Keratinocyte (primary cell): Measurements from ENCODE around the gene YEATS4. TPM values are rescaled to one million over a fixed set of nuclear protein-coding genes. Genes with fewer than 3 reads are reported as not detected.

Source experiments
- DNase-seq: peaks from one replicate; pipeline ENCODE4 v3.0.0-alpha.2; 2011; ENCODE audit warnings: low read depth, missing footprints, low spot score
- FAIRE-seq: peaks from 2 replicates; lab custom pipeline; 2011; peaks lifted over from hg19 to GRCh38; lab: Jason Lieb, UNC
- H2AFZ ChIP-seq: 2 replicates; pipeline ENCODE4 v1.6.0; 2012; ENCODE audit warnings: low read length, control low read depth, inconsistent platforms; ENCODE audit not compliant: control insufficient read depth
- H3K27ac ChIP-seq: 2 replicates; pipeline ENCODE4 v1.5.1; 2011; ENCODE audit warnings: low read length; ENCODE audit not compliant: control insufficient read depth, insufficient read depth
- H3K27me3 ChIP-seq: 3 replicates; pipeline ENCODE4 v1.6.0; 2011; ENCODE audit warnings: low read length; ENCODE audit not compliant: control insufficient read depth, insufficient read depth; ENCODE audit errors: extremely low read depth
- H3K36me3 ChIP-seq, 2 experiments: 2 replicates in 1 of 2; 3 replicates in 1 of 2; pipeline ENCODE4 v1.5.1; 2011; ENCODE audit warnings: low read length in 2 of 2, mild to moderate bottlenecking in 1 of 2; ENCODE audit not compliant: control insufficient read depth in 2 of 2, insufficient read depth in 2 of 2; ENCODE audit errors: extremely low read depth in 1 of 2
- H3K4me1 ChIP-seq: 3 replicates; pipeline ENCODE4 v1.5.1; 2011; ENCODE audit warnings: low read length; ENCODE audit not compliant: control insufficient read depth, insufficient read depth; ENCODE audit errors: extremely low read depth
- H3K4me2 ChIP-seq: 3 replicates; pipeline ENCODE4 v1.6.0; 2011; ENCODE audit warnings: low read depth, low read length; ENCODE audit not compliant: control insufficient read depth, insufficient read depth; ENCODE audit errors: extremely low read depth
- H3K4me3 ChIP-seq, 3 experiments: fragments of 200-600 bp in 1 of 3; sonication (generic) in 1 of 3; 2 replicates in 2 of 3; 3 replicates in 1 of 3; pipeline ENCODE4 v1.5.1; 2011 to 2016; ENCODE audit warnings: low read length in 3 of 3, mild to moderate bottlenecking in 3 of 3, control low read depth in 2 of 3, inconsistent platforms in 1 of 3, low read depth in 1 of 3, mixed read lengths in 1 of 3, mixed run types in 1 of 3, moderate library complexity in 1 of 3; ENCODE audit not compliant: control insufficient read depth in 2 of 3, insufficient read depth in 2 of 3; ENCODE audit errors: extremely low read depth in 1 of 3
- H3K79me2 ChIP-seq: 2 replicates; pipeline ENCODE4 v1.6.0; 2012; ENCODE audit warnings: low read length; ENCODE audit not compliant: control insufficient read depth, insufficient read depth
- H3K9ac ChIP-seq: 3 replicates; pipeline ENCODE4 v1.6.0; 2011; ENCODE audit warnings: low read length; ENCODE audit not compliant: control insufficient read depth, insufficient read depth; ENCODE audit errors: extremely low read depth
- H3K9me1 ChIP-seq: 3 replicates; pipeline ENCODE4 v1.6.0; 2011; ENCODE audit warnings: low read length; ENCODE audit not compliant: control insufficient read depth, insufficient read depth; ENCODE audit errors: extremely low read depth
- H3K9me3 ChIP-seq: 2 replicates; pipeline ENCODE4 v1.5.1; 2012; ENCODE audit warnings: low read depth, low read length; ENCODE audit not compliant: control insufficient read depth
- H4K20me1 ChIP-seq: 3 replicates; pipeline ENCODE4 v1.6.0; 2011; ENCODE audit warnings: low read length; ENCODE audit not compliant: control insufficient read depth, insufficient read depth; ENCODE audit errors: extremely low read depth
- CTCF ChIP-seq, 3 experiments: IDR thresholded peaks in 1 of 3; conservative IDR thresholded peaks in 1 of 3; optimal IDR thresholded peaks in 1 of 3; 2 replicates in 2 of 3; 3 replicates in 1 of 3; pipeline versions ENCODE3 to v1.5.1; 2011; ENCODE audit warnings: low read length in 3 of 3, mild to moderate bottlenecking in 3 of 3, moderate library complexity in 2 of 3, control low read depth in 1 of 3, inconsistent platforms in 1 of 3; ENCODE audit not compliant: insufficient read depth in 2 of 3; ENCODE audit errors: extremely low read depth in 1 of 3
- EZH2 ChIP-seq: IDR thresholded peaks from one replicate; pipeline ENCODE4 v1.6.1; 2012; ENCODE audit warnings: inconsistent platforms, mild to moderate bottlenecking, low read length, moderate library complexity
- dilution Hi-C: fragments of 300-500 bp; cut with MboI; formaldehyde crosslinking; loops from one replicate; pipeline ENCODE4 v1.7.0; 2020; ENCODE audit warnings: low sequenced_read_pairs; ENCODE audit not compliant: extremely low pct_ligation_motif_present
- polyA plus RNA-seq, 5 experiments: library from polyadenylated mRNA; depleted of rRNA in 3 of 5; stranded (reverse) in 3 of 5; stranded (forward) in 1 of 5; unstranded in 1 of 5; fragments of >200 nt; gene quantifications; 1 replicate in 1 of 5; 2 replicates in 3 of 5; 3 replicates in 1 of 5; pipeline versions ENCODE4 v1.2.1 to v1.2.3, GENCODE V29; 2011 to 2012; ENCODE audit warnings: missing spikeins in 2 of 5, low read depth in 1 of 5, low replicate concordance in 1 of 5

Gene YEATS4
- polyA plus RNA-seq, 1 donor (not counting 4 experiments of a cell fraction or from before 2014, with no cell fraction given), result 21.0 TPM

DNA sequence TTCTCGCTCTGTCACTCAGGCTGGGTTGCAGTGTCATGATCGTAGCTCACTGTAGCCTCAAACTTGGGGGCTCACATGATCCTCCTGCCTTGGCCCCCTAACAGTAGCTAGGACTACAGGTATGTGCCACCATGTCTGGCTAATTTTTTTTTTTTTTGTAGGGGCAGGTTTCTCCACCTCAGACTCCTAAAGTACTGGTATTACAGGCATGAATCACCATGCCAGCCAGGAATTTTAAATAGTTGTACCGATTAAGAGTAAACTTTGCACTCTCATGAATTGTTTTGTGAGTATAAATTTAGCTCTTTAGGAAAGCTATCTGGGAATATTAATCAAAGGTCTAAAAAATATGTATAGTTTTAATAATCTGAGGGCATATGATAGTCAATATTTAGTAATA is 25.5 kb downstream of the YEATS4 start:
- Histone ChIP-seq H3K79me2 (no peaks in the 10 kb centered on the region), H3K27me3 (no peaks in the 10 kb centered on the region), H3K9ac (no peak overlapping the region), H3K4me3 (no peak overlapping the region), H3K9me1 (no peaks in the 10 kb centered on the region), H3K9me3 (no peaks in the 10 kb centered on the region), H3K4me1 (peaks cover 16% of the 10 kb centered on the region), H3K27ac (no peak overlapping the region), H2AFZ (no peak overlapping the region), H3K36me3 (peaks cover 0 to 5% of the 10 kb centered on the region in 2 experiments), H4K20me1 (no peaks in the 10 kb centered on the region), H3K4me2 (no peak overlapping the region)
- no peak for FAIRE-seq
- dilution Hi-C loops, result no loop called here
- TF ChIP-seq CTCF (optimal IDR thresholded peaks at IDR 0.05 in 1 of 3, IDR thresholded peaks at IDR 0.05 in 1 of 3, conservative IDR thresholded peaks at IDR 0.05 in 1 of 3; ENCODE audit: extremely low read depth in 1 of 3, insufficient read depth in 2 of 3, low read length in 3 of 3) (no peak), EZH2 (no peak)
- no peak for DNase-seq

GRCh38 chr12:69386921-69387320 is 27.4 kb downstream of the YEATS4 start:
- Histone ChIP-seq H3K4me1 (peaks cover 16% of the 10 kb centered on the region), H3K9me1 (no peaks in the 10 kb centered on the region), H3K4me3 (no peak overlapping the region), H3K9me3 (no peaks in the 10 kb centered on the region), H3K9ac (no peak overlapping the region), H3K36me3 (peaks cover 2 to 8% of the 10 kb centered on the region in 2 experiments), H2AFZ (no peak overlapping the region), H3K4me2 (no peak overlapping the region), H3K27me3 (no peaks in the 10 kb centered on the region), H3K79me2 (no peaks in the 10 kb centered on the region), H3K27ac (no peak overlapping the region), H4K20me1 (no peaks in the 10 kb centered on the region)
- FAIRE-seq (no peak), DNase-seq (no peak)
- dilution Hi-C loops, result no loop called here
- TF ChIP-seq EZH2 (no peak), CTCF (optimal IDR thresholded peaks at IDR 0.05 in 1 of 3, IDR thresholded peaks at IDR 0.05 in 1 of 3, conservative IDR thresholded peaks at IDR 0.05 in 1 of 3; ENCODE audit: extremely low read depth in 1 of 3, insufficient read depth in 2 of 3, low read length in 3 of 3) (no peak)
